NCI-H446 (cell line): ENCODE measurements around the gene ZMYM2.
"Not testable (repeated sequence)": the region's sequence is repeated elsewhere in the genome, so short reads cannot be mapped to it uniquely, and the experiment has no call there.

Experiments used
- DNase-seq, 2 experiments: peaks; one replicate each; lab custom pipeline; 2025; lab: John Stamatoyannopoulos, UW

Gene ZMYM2

GRCh38 chr13:19982447-19983043, 24.0 kb downstream of the ZMYM2 start:
- DNase-seq = no peak

- no peak for DNase-seq
Observed at GRCh38 chr13:19984430-19985218, 26.1 kb downstream of the ZMYM2 start.

- no peak for DNase-seq
Observed at GRCh38 chr13:19985219-19985556, 26.7 kb downstream of the ZMYM2 start.

- DNase-seq = no peak
Observed at GRCh38 chr13:19991531-19991930, 33.0 kb downstream of the ZMYM2 start.

- DNase-seq = no peak
Observed at GRCh38 chr13:19993024-19993423, 34.5 kb downstream of the ZMYM2 start.

GRCh38 chr13:19998960-19999359, 40.4 kb downstream of the ZMYM2 start:
- no peak for DNase-seq

- DNase-seq = no peak
Observed at GRCh38 chr13:20000062-20000552, 41.6 kb downstream of the ZMYM2 start.

GRCh38 chr13:20001366-20002190, 43.1 kb downstream of the ZMYM2 start:
- DNase-seq = no peak

GRCh38 chr13:20002787-20003186, 44.3 kb downstream of the ZMYM2 start:
- no peak for DNase-seq

- no peak for DNase-seq
Observed at GRCh38 chr13:20006206-20006605, 47.7 kb downstream of the ZMYM2 start.

GRCh38 chr13:20015763-20016162, 57.2 kb downstream of the ZMYM2 start:
- DNase-seq = no peak

- no peak for DNase-seq
Observed at GRCh38 chr13:20016649-20017364, 58.3 kb downstream of the ZMYM2 start.

- DNase-seq = no peak
Observed at GRCh38 chr13:20017365-20017711, 58.8 kb downstream of the ZMYM2 start.

- no peak for DNase-seq
Observed at GRCh38 chr13:20019043-20019442, 60.5 kb downstream of the ZMYM2 start.

GRCh38 chr13:20024702-20025101, 66.2 kb downstream of the ZMYM2 start:
- no peak for DNase-seq

GRCh38 chr13:20028953-20029352, 70.4 kb downstream of the ZMYM2 start:
- no peak for DNase-seq

GRCh38 chr13:20033486-20033885, 75.0 kb downstream of the ZMYM2 start:
- no peak for DNase-seq

- no peak for DNase-seq
Observed at GRCh38 chr13:20035130-20035529, 76.6 kb downstream of the ZMYM2 start.

- DNase-seq = no peak
Observed at GRCh38 chr13:20037908-20038307, 79.4 kb downstream of the ZMYM2 start.

GRCh38 chr13:20042603-20043002, 84.1 kb downstream of the ZMYM2 start:
- DNase-seq = not testable (repeated sequence)

GRCh38 chr13:20043207-20043925, 84.8 kb downstream of the ZMYM2 start:
- no peak for DNase-seq

GRCh38 chr13:20044086-20044485, 85.6 kb downstream of the ZMYM2 start:
- no peak for DNase-seq
